ENCODE data around the gene CBFA2T3. TPM values are rescaled to one million over a fixed set of nuclear protein-coding genes. Genes with fewer than 3 reads are reported as not detected.

The CBFA2T3 gene
- total and polyA plus RNA-seq, 2 of the 8 experiments (the other 6 are each of a cell fraction or from before 2014, with no cell fraction given) = 0.51 to 1.3 TPM

GRCh38 chr16:88909431-88910210 is 67.4 kb downstream of the CBFA2T3 start (continued):
- TF ChIP-seq, protein P1, sequence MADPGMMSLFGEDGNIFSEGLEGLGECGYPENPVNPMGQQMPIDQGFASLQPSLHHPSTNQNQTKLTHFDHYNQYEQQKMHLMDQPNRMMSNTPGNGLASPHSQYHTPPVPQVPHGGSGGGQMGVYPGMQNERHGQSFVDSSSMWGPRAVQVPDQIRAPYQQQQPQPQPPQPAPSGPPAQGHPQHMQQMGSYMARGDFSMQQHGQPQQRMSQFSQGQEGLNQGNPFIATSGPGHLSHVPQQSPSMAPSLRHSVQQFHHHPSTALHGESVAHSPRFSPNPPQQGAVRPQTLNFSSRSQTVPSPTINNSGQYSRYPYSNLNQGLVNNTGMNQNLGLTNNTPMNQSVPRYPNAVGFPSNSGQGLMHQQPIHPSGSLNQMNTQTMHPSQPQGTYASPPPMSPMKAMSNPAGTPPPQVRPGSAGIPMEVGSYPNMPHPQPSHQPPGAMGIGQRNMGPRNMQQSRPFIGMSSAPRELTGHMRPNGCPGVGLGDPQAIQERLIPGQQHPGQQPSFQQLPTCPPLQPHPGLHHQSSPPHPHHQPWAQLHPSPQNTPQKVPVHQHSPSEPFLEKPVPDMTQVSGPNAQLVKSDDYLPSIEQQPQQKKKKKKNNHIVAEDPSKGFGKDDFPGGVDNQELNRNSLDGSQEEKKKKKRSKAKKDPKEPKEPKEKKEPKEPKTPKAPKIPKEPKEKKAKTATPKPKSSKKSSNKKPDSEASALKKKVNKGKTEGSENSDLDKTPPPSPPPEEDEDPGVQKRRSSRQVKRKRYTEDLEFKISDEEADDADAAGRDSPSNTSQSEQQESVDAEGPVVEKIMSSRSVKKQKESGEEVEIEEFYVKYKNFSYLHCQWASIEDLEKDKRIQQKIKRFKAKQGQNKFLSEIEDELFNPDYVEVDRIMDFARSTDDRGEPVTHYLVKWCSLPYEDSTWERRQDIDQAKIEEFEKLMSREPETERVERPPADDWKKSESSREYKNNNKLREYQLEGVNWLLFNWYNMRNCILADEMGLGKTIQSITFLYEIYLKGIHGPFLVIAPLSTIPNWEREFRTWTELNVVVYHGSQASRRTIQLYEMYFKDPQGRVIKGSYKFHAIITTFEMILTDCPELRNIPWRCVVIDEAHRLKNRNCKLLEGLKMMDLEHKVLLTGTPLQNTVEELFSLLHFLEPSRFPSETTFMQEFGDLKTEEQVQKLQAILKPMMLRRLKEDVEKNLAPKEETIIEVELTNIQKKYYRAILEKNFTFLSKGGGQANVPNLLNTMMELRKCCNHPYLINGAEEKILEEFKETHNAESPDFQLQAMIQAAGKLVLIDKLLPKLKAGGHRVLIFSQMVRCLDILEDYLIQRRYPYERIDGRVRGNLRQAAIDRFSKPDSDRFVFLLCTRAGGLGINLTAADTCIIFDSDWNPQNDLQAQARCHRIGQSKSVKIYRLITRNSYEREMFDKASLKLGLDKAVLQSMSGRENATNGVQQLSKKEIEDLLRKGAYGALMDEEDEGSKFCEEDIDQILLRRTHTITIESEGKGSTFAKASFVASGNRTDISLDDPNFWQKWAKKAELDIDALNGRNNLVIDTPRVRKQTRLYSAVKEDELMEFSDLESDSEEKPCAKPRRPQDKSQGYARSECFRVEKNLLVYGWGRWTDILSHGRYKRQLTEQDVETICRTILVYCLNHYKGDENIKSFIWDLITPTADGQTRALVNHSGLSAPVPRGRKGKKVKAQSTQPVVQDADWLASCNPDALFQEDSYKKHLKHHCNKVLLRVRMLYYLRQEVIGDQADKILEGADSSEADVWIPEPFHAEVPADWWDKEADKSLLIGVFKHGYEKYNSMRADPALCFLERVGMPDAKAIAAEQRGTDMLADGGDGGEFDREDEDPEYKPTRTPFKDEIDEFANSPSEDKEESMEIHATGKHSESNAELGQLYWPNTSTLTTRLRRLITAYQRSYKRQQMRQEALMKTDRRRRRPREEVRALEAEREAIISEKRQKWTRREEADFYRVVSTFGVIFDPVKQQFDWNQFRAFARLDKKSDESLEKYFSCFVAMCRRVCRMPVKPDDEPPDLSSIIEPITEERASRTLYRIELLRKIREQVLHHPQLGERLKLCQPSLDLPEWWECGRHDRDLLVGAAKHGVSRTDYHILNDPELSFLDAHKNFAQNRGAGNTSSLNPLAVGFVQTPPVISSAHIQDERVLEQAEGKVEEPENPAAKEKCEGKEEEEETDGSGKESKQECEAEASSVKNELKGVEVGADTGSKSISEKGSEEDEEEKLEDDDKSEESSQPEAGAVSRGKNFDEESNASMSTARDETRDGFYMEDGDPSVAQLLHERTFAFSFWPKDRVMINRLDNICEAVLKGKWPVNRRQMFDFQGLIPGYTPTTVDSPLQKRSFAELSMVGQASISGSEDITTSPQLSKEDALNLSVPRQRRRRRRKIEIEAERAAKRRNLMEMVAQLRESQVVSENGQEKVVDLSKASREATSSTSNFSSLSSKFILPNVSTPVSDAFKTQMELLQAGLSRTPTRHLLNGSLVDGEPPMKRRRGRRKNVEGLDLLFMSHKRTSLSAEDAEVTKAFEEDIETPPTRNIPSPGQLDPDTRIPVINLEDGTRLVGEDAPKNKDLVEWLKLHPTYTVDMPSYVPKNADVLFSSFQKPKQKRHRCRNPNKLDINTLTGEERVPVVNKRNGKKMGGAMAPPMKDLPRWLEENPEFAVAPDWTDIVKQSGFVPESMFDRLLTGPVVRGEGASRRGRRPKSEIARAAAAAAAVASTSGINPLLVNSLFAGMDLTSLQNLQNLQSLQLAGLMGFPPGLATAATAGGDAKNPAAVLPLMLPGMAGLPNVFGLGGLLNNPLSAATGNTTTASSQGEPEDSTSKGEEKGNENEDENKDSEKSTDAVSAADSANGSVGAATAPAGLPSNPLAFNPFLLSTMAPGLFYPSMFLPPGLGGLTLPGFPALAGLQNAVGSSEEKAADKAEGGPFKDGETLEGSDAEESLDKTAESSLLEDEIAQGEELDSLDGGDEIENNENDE (IDR thresholded peaks at IDR 0.05; ENCODE audit: insufficient replicate concordance, low read length) = no peak
- TF ChIP-seq CEBPB (IDR thresholded peaks at IDR 0.05; ENCODE audit: low read depth, low read length) = no peak
- no peak for TF ChIP-seq ASH2L (IDR thresholded peaks at IDR 0.05; ENCODE audit: low read length)
- TF ChIP-seq SUZ12 (IDR thresholded peaks at IDR 0.05; ENCODE audit: low read length) = no peak
- no peak for TF ChIP-seq TAF7 (optimal IDR thresholded peaks at IDR 0.05; ENCODE audit: borderline replicate concordance, low read depth, low read length)
- TF ChIP-seq, protein P2, sequence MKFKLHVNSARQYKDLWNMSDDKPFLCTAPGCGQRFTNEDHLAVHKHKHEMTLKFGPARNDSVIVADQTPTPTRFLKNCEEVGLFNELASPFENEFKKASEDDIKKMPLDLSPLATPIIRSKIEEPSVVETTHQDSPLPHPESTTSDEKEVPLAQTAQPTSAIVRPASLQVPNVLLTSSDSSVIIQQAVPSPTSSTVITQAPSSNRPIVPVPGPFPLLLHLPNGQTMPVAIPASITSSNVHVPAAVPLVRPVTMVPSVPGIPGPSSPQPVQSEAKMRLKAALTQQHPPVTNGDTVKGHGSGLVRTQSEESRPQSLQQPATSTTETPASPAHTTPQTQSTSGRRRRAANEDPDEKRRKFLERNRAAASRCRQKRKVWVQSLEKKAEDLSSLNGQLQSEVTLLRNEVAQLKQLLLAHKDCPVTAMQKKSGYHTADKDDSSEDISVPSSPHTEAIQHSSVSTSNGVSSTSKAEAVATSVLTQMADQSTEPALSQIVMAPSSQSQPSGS (IDR thresholded peaks at IDR 0.05; ENCODE audit: low read length) = no peak
- no peak for TF ChIP-seq SP4 (IDR thresholded peaks at IDR 0.05; ENCODE audit: low read length)
- no peak for TF ChIP-seq EGR1 (IDR thresholded peaks at IDR 0.05; ENCODE audit: borderline replicate concordance, low read depth, low read length)
- no peak for TF ChIP-seq JUND (IDR thresholded peaks at IDR 0.05; ENCODE audit: low read length)
